ENCODE measurements around the gene ORC3. TPM values are rescaled to one million over a fixed set of nuclear protein-coding genes. Genes with fewer than 3 reads are reported as not detected.

The ORC3 gene
- total and polyA plus RNA-seq, 2 of the 4 experiments (the other 2 are of a cell fraction) = 22.3 to 30.6 TPM

DNA sequence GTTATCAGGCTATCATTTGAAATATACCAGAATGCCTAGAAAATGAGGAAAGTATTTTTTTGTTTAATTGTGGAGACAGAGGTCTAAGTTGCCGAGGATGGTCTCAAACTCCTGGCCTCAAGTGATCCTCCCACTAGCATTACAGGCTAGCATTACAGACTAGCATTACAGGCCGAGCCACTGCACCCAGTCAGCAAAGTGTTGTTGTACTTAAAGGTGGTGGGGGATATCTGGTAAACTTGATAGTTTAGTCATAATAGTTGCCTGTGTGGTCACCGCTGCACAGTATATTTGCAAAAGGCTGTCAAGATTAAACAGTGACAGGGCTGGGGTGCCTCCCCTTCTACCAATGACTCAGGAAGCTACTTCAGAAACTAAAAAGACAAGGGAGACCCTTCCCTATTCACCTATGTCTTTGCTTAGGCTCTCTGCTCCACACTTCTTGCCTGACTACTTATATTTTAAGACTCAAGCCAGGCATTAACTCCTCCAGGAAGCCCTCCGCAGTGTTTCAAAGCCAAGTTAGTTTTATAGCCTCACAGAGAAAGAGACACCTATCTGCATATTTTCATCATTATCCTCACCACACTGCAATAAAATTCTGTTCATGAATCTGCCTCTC lies 115.2 kb downstream of the ORC3 start (continued):
- TF ChIP-seq CEBPB (IDR thresholded peaks at IDR 0.05; ENCODE audit: low read depth, low read length) (peak; percentile 30; the same call in 1 of the 2 replicates), FOS (IDR thresholded peaks at IDR 0.05; ENCODE audit: low read depth, low read length) (peak; percentile 43; the same call in 1 of the 2 replicates)

DNA sequence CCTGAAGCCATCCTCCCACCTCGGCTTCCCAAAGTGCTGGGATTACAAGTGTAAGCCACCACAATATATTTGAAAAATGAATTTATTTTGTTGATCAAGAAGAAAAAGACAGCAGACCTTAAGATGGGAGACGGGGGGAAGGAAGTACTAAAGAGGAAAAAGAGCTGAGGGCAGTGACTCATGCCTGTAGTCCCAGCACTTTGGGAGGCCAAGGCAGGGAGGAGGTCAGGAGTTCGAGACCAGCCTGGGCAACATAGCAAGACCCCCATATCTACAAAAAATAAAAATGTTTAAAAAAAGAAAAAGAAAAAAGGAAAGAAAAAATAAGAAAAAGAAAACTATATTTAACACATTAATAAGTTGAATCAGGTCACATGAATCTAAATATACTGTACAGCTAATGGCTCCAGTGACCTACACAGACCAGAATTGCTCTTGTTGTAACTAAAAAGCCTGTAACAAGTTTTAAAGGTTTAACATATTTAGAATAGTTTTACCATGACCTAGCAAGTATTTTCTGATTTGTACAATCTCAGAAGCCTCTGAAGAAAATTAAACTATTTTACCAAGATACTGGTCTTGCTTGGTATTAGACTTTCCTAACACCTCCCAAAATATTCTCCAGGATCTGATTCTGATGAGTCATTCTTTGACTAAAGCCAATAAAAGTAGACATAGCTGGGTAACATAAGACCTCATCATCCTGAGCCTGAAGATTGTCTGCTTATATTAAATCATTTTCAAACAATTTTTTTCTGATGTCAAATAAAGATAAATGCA lies 116.4 kb downstream of the ORC3 start:
- peak; percentile 85 for DNase-seq
- H3K4me2 ChIP-seq (ENCODE audit: low read depth, low read length) = peak overlapping the region; percentile 66; the same call in 1 of the 2 replicates
- peak; percentile 24 for ATAC-seq (ENCODE audit: low read depth)

More for the DNA sequence above, 116.4 kb downstream of the ORC3 start:
- Histone ChIP-seq H3K27ac (ENCODE audit: insufficient read depth, low read length) (peak overlapping the region; percentile 97), H3K23ac (ENCODE audit: low read depth, low read length) (0 out of 2 replicates have a peak overlapping the region, but pooled peaks have one; percentile 32), H3K9ac (ENCODE audit: low read depth, low read length) (no peak overlapping the region; the same call in 1 of the 2 replicates), H4K91ac (ENCODE audit: insufficient read depth, low read depth, low read length) (peak overlapping the region; percentile 93), H3K9me1 (ENCODE audit: insufficient read depth, low read length) (0 out of 2 replicates have a peak, but pooled peaks cover 9% of the 10 kb centered on the region), H2BK120ac (ENCODE audit: low read depth, low read length) (peak overlapping the region; percentile 92), H2AFZ (replicated peaks; ENCODE audit: low read length, poor library complexity) (no peak overlapping the region), H2BK5ac (ENCODE audit: low read depth, low read length, poor library complexity, severe bottlenecking) (peak overlapping the region; percentile 96), H2BK15ac (ENCODE audit: low read depth, low read length) (peak overlapping the region; percentile 94; the same call in 1 of the 3 replicates), H3K14ac (replicated peaks; ENCODE audit: low read depth, low read length) (peak overlapping the region; percentile 79; the same call in 1 of the 2 replicates), H4K20me1 (ENCODE audit: insufficient read depth, low read length) (peaks cover under 1% of the 10 kb centered on the region; the same call in 1 of the 2 replicates), H2AK5ac (ENCODE audit: low read depth, low read length) (peak overlapping the region; percentile 99), H4K5ac (ENCODE audit: low read depth, low read length) (peak overlapping the region; percentile 37), H2BK20ac (ENCODE audit: low read depth, low read length) (peak overlapping the region; percentile 64), H3K4ac (ENCODE audit: low read depth, low read length) (peak overlapping the region; percentile 92), H4K8ac (ENCODE audit: low read depth in 2 of 2, low read length in 2 of 2) (peak overlapping the region; percentile 81 to 92), H3K79me1 (ENCODE audit: low read depth in 1 of 2, low read length in 2 of 2) (peaks cover 0 to 8% of the 10 kb centered on the region in 2 experiments; a peak in 1 of 4 replicates), H3K27me3 (ENCODE audit: control insufficient read depth, insufficient read depth, low read length) (no peaks in the 10 kb centered on the region), H2AK9ac (replicated peaks; ENCODE audit: low read depth, low read length, poor library complexity) (no peak overlapping the region), H3K36me3 (ENCODE audit: control insufficient read depth, insufficient read depth, low read length) (no peaks in the 10 kb centered on the region), H3K4me1 (ENCODE audit: control insufficient read depth, insufficient read depth, low read length) (peaks cover 9% of the 10 kb centered on the region), H3K4me3 (ENCODE audit: insufficient read depth, low read depth, low read length) (no peak overlapping the region), H3K9me3 (ENCODE audit: control insufficient read depth, insufficient read depth, low read length) (no peaks in the 10 kb centered on the region), H3K18ac (ENCODE audit: low read depth, low read length) (peak overlapping the region; percentile 79), H3K56ac (ENCODE audit: extremely low read depth, insufficient read depth, low read length) (peak overlapping the region; percentile 56)
- in situ Hi-C loops (cut with MboI; ENCODE audit: low sequenced_read_pairs) (no loop called here), intact Hi-C loops (cut with micrococcal nuclease) (loop anchor here (1.0 to 10.0 kb wide), 2 partner anchors 17 to 458 kb away; partner anchors contain the start of gene CNR1), dilution Hi-C loops (cut with HindIII; ENCODE audit: low sequenced_read_pairs, unreplicated experiment) (no loop called here)
- BruUV-seq (replicated peaks) = no TSS peak
- ChIA-PET CTCF (no interaction called here), POLR2A (ENCODE audit: unreplicated experiment) (interaction anchor here (1.1 kb wide), 1 partner anchor 9 kb away, joined by 4 read pairs; no protein-coding TSS in a partner anchor)
- no CpG with 5 or more reads among the region's 3 CpGs for WGBS, 2 experiments (ENCODE audit: extremely low coverage in 2 of 2, insufficient read length in 1 of 2)
- peak; percentile 73; the same call in 1 of the 2 replicates for TF ChIP-seq FOS (IDR thresholded peaks at IDR 0.05; ENCODE audit: low read depth, low read length)
- TF ChIP-seq, protein P1, sequence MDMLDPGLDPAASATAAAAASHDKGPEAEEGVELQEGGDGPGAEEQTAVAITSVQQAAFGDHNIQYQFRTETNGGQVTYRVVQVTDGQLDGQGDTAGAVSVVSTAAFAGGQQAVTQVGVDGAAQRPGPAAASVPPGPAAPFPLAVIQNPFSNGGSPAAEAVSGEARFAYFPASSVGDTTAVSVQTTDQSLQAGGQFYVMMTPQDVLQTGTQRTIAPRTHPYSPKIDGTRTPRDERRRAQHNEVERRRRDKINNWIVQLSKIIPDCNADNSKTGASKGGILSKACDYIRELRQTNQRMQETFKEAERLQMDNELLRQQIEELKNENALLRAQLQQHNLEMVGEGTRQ (IDR thresholded peaks at IDR 0.05; ENCODE audit: low read depth, low read length) = no peak
- peak; percentile 93 for TF ChIP-seq NFE2L2 (IDR thresholded peaks at IDR 0.05; ENCODE audit: low read depth, low read length)

All from IMR-90 (cell line).